Neural progenitor cell (in vitro differentiated cells): ENCODE measurements around the gene HBD. TPM values are rescaled to one million over a fixed set of nuclear protein-coding genes. Genes with fewer than 3 reads are reported as not detected.

Experiments used
- DNase-seq: peaks from one replicate; pipeline ENCODE4 v3.0.0-alpha.2; 2016; ENCODE audit warnings: low spot score
- H2AFZ ChIP-seq: fragments of 200-600 bp; sonication (generic); replicated peaks from 2 replicates; pipeline ENCODE4 v1.6.1; 2016; ENCODE audit warnings: antibody characterized with exemption
- H3F3A ChIP-seq: fragments of 200-600 bp; sonication (generic); 2 replicates; pipeline ENCODE4 v1.6.1; 2016; ENCODE audit warnings: antibody characterized with exemption, low read depth
- H3K27ac ChIP-seq: fragments of 200-600 bp; sonication (generic); 2 replicates; pipeline ENCODE4 v1.5.1; 2016; ENCODE audit warnings: mild to moderate bottlenecking
- H3K27me3 ChIP-seq: fragments of 200-600 bp; sonication (generic); 2 replicates; pipeline ENCODE4 v1.6.1; 2016; ENCODE audit warnings: mild to moderate bottlenecking, moderate library complexity
- H3K36me3 ChIP-seq: fragments of 200-600 bp; sonication (generic); 2 replicates; pipeline ENCODE4 v1.5.1; 2016
- H3K4me1 ChIP-seq: fragments of 200-600 bp; sonication (generic); 2 replicates; pipeline ENCODE4 v1.6.1; 2016; ENCODE audit warnings: mixed run types
- H3K4me2 ChIP-seq: fragments of 200-600 bp; sonication (generic); 2 replicates; pipeline ENCODE4 v1.6.1; 2016
- H3K4me3 ChIP-seq: fragments of 200-600 bp; sonication (generic); 2 replicates; pipeline ENCODE4 v1.5.1; 2016
- H3K79me2 ChIP-seq: fragments of 200-600 bp; sonication (generic); 2 replicates; pipeline ENCODE4 v1.6.1; 2016; ENCODE audit warnings: low read depth
- H3K9ac ChIP-seq: fragments of 200-600 bp; sonication (generic); 2 replicates; pipeline ENCODE4 v1.6.1; 2016
- H3K9me3 ChIP-seq: fragments of 200-600 bp; sonication (generic); 2 replicates; pipeline ENCODE4 v1.5.1; 2016; ENCODE audit warnings: low read depth
- H4K20me1 ChIP-seq: fragments of 200-600 bp; sonication (generic); 2 replicates; pipeline ENCODE4 v1.6.1; 2016; ENCODE audit warnings: low read depth
- H3K27ac Mint-ChIP-seq: 3 replicates; pipeline ENCODE4 v1.8.0; 2021; ENCODE audit warnings: mixed read lengths
- H3K27me3 Mint-ChIP-seq: 2 replicates; pipeline ENCODE4 v1.8.0; 2022; ENCODE audit warnings: low read depth, mild to moderate bottlenecking, inconsistent platforms, moderate library complexity, mixed read lengths; ENCODE audit not compliant: insufficient read depth
- H3K36me3 Mint-ChIP-seq: 3 replicates; pipeline ENCODE4 v1.8.0; 2021; ENCODE audit warnings: mixed read lengths
- H3K4me1 Mint-ChIP-seq: 3 replicates; pipeline ENCODE4 v1.8.0; 2021; ENCODE audit warnings: mixed read lengths
- H3K4me3 Mint-ChIP-seq: 3 replicates; pipeline ENCODE4 v1.8.0; 2021; ENCODE audit warnings: mild to moderate bottlenecking, moderate library complexity, mixed read lengths
- H3K9me3 Mint-ChIP-seq: 3 replicates; pipeline ENCODE4 v1.8.0; 2020; ENCODE audit warnings: mixed read lengths
- EZH2 ChIP-seq: fragments of 200-600 bp; sonication (generic); IDR thresholded peaks from 2 replicates; pipeline ENCODE4 v1.6.1; 2017; ENCODE audit warnings: antibody characterized with exemption, mild to moderate bottlenecking, moderate library complexity
- EZH2phosphoT487 ChIP-seq: fragments of 200-600 bp; sonication (generic); IDR thresholded peaks from 2 replicates; pipeline ENCODE4 v1.6.1; 2017; ENCODE audit warnings: antibody characterized with exemption
- total RNA-seq: library from RNA; depleted of rRNA; stranded (reverse); fragments of >200 nt; gene quantifications from 2 replicates; pipeline ENCODE4 v1.2.3, GENCODE V29; 2015; ENCODE audit warnings: low replicate concordance
- TF ChIP-seq, protein P1 (sequence below): fragments of 200-600 bp; sonication (generic); IDR thresholded peaks from 2 replicates; pipeline ENCODE4 v1.5.1; 2017; ENCODE audit warnings: antibody characterized with exemption, mild to moderate bottlenecking

HBD gene
- total RNA-seq, 1 donor from 2014 or later: not detected

DNA sequence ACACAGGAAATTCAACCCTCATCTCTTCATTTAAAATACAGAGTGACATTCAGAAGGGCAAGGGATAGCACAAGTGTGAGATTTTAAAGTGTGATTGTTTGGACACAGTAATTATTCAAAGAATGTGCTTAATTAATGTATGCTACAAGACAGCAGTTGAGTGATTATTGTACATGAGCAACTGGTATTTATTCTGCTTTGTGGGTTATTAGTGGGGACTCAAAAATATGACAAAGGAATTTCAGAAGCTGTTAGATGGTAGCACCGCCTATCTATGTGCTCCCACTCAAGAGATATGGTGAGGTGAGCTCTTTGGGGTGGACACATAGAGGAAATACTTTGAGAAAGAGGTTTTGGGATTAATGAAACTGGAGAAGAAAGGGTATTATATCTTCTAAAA is 5.8 kb upstream of the HBD start:
- Histone ChIP-seq H3K36me3 (no peaks in the 10 kb centered on the region), H3K79me2 (no peaks in the 10 kb centered on the region), H3K27me3 (no peaks in the 10 kb centered on the region), H3K4me1 (no peaks in the 10 kb centered on the region), H3K27ac (no peak overlapping the region), H3K4me3 (no peak overlapping the region), H3F3A (no peaks in the 10 kb centered on the region), H3K9me3 (no peaks in the 10 kb centered on the region), H3K4me2 (no peak overlapping the region), H3K9ac (no peak overlapping the region), H4K20me1 (no peaks in the 10 kb centered on the region), H2AFZ (peak overlapping the region; percentile 5)
- no peak overlapping the region for H3K4me3 Mint-ChIP-seq
- DNase-seq: no peak
- H3K27me3 Mint-ChIP-seq: peaks cover 2% of the 10 kb centered on the region
- no peaks in the 10 kb centered on the region for H3K9me3 Mint-ChIP-seq
- no peaks in the 10 kb centered on the region for H3K36me3 Mint-ChIP-seq
- H3K27ac Mint-ChIP-seq: no peak overlapping the region
- H3K4me1 Mint-ChIP-seq: no peaks in the 10 kb centered on the region
- no peak for TF ChIP-seq EZH2phosphoT487
- TF ChIP-seq, protein P1, sequence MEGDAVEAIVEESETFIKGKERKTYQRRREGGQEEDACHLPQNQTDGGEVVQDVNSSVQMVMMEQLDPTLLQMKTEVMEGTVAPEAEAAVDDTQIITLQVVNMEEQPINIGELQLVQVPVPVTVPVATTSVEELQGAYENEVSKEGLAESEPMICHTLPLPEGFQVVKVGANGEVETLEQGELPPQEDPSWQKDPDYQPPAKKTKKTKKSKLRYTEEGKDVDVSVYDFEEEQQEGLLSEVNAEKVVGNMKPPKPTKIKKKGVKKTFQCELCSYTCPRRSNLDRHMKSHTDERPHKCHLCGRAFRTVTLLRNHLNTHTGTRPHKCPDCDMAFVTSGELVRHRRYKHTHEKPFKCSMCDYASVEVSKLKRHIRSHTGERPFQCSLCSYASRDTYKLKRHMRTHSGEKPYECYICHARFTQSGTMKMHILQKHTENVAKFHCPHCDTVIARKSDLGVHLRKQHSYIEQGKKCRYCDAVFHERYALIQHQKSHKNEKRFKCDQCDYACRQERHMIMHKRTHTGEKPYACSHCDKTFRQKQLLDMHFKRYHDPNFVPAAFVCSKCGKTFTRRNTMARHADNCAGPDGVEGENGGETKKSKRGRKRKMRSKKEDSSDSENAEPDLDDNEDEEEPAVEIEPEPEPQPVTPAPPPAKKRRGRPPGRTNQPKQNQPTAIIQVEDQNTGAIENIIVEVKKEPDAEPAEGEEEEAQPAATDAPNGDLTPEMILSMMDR: no peak
- no peak for TF ChIP-seq EZH2

DNA sequence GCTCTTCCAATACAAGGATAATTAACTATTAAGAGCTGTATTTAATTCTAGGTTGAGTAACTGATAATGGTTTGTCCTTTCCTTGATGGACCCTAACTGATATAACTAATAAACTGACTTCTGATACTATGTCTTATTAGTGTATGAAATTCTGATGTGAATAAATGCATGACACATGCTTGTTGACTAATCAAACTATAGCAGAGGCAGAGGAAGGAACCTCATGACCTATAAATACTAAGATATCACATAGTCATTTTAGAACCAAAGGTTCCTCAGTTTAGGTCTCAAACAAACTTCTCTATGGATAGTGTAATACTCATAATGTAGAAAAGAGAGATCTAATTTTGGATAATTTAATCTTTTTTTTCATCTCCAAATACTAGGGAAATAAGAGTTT is 4.8 kb upstream of the HBD start:
- no peaks in the 10 kb centered on the region for H4K20me1 ChIP-seq
- Mint-ChIP-seq H3K4me1 (no peaks in the 10 kb centered on the region), H3K9me3 (no peaks in the 10 kb centered on the region), H3K4me3 (no peak overlapping the region), H3K36me3 (no peaks in the 10 kb centered on the region), H3K27me3 (peaks cover 2% of the 10 kb centered on the region), H3K27ac (no peak overlapping the region)
- no peaks in the 10 kb centered on the region for H3K27me3 ChIP-seq
- H2AFZ ChIP-seq: no peak overlapping the region
- H3K4me3 ChIP-seq: no peak overlapping the region
- H3K4me2 ChIP-seq: no peak overlapping the region
- no peaks in the 10 kb centered on the region for H3K79me2 ChIP-seq
- no peaks in the 10 kb centered on the region for H3F3A ChIP-seq
- H3K36me3 ChIP-seq: no peaks in the 10 kb centered on the region
- no peaks in the 10 kb centered on the region for H3K9me3 ChIP-seq
- H3K9ac ChIP-seq: no peak overlapping the region
- DNase-seq: no peak
- TF ChIP-seq, protein P1: no peak
- no peaks in the 10 kb centered on the region for H3K4me1 ChIP-seq
- no peak overlapping the region for H3K27ac ChIP-seq

DNA sequence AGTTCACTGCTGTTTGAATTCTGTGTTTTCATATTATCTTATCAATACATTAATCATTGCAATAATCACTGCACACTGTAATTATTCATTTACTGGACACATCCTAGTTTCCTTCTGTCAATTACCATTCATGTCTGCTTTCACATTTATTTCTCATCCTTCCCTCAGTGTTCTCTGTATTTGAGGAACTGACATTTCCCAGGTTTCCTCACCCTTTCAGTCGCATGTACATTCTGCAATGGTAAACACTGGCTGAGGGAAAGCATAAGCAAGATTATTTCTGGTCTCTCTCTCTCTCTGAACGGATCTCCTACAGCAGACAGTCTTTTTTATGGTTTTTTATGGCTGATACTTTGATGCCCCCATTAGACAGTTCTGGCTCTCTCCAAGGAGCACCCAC is 4.2 kb upstream of the HBD start:
- no peak overlapping the region for H3K27ac Mint-ChIP-seq
- no peak for DNase-seq
- H3K4me1 Mint-ChIP-seq: no peaks in the 10 kb centered on the region
- H3K4me2 ChIP-seq: no peak overlapping the region
- H3K4me3 ChIP-seq: no peak overlapping the region
- H3K4me1 ChIP-seq: no peaks in the 10 kb centered on the region
- H4K20me1 ChIP-seq: no peaks in the 10 kb centered on the region
- H3K27me3 Mint-ChIP-seq: peaks cover 2% of the 10 kb centered on the region
- no peak overlapping the region for H3K4me3 Mint-ChIP-seq
- no peaks in the 10 kb centered on the region for H3K79me2 ChIP-seq
- no peaks in the 10 kb centered on the region for H3F3A ChIP-seq
- H3K27ac ChIP-seq: no peak overlapping the region
- no peaks in the 10 kb centered on the region for H3K36me3 Mint-ChIP-seq
- no peaks in the 10 kb centered on the region for H3K27me3 ChIP-seq
- no peaks in the 10 kb centered on the region for H3K36me3 ChIP-seq
- no peaks in the 10 kb centered on the region for H3K9me3 ChIP-seq
- H3K9me3 Mint-ChIP-seq: no peaks in the 10 kb centered on the region
- no peak overlapping the region for H3K9ac ChIP-seq
- no peak for TF ChIP-seq EZH2phosphoT487
- no peak for TF ChIP-seq EZH2
- TF ChIP-seq, protein P1: no peak
- no peak overlapping the region for H2AFZ ChIP-seq

DNA sequence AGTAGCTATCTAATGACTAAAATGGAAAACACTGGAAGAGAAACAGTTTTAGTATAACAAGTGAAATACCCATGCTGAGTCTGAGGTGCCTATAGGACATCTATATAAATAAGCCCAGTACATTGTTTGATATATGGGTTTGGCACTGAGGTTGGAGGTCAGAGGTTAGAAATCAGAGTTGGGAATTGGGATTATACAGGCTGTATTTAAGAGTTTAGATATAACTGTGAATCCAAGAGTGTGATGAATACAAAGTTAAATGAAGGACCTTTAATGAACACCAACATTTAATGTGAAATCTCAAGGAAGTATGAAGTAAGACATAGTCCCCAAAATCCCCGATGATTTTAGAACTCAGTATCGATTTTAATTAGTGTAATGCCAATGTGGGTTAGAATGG is 3.1 kb upstream of the HBD start:
- no peaks in the 10 kb centered on the region for H3K9me3 ChIP-seq
- TF ChIP-seq EZH2 (no peak), EZH2phosphoT487 (no peak)
- TF ChIP-seq, protein P1: no peak
- no peak overlapping the region for H3K27ac Mint-ChIP-seq
- DNase-seq: no peak
- H3K4me3 Mint-ChIP-seq: no peak overlapping the region
- H3K4me2 ChIP-seq: no peak overlapping the region
- H3K4me1 ChIP-seq: no peaks in the 10 kb centered on the region
- no peaks in the 10 kb centered on the region for H4K20me1 ChIP-seq
- no peaks in the 10 kb centered on the region for H3K79me2 ChIP-seq
- no peak overlapping the region for H3K4me3 ChIP-seq
- no peaks in the 10 kb centered on the region for H3K4me1 Mint-ChIP-seq
- peaks cover 2% of the 10 kb centered on the region for H3K27me3 Mint-ChIP-seq
- no peak overlapping the region for H2AFZ ChIP-seq
- no peak overlapping the region for H3K9ac ChIP-seq
- no peaks in the 10 kb centered on the region for H3F3A ChIP-seq
- H3K27ac ChIP-seq: no peak overlapping the region
- H3K36me3 Mint-ChIP-seq: no peaks in the 10 kb centered on the region
- no peaks in the 10 kb centered on the region for H3K27me3 ChIP-seq
- no peaks in the 10 kb centered on the region for H3K9me3 Mint-ChIP-seq
- no peaks in the 10 kb centered on the region for H3K36me3 ChIP-seq
